A549 (cell line): Measurements from ENCODE around the gene SLC33A1. TPM values are rescaled to one million over a fixed set of nuclear protein-coding genes. Genes with fewer than 3 reads are reported as not detected.

Experiments used
- ATAC-seq, 2 experiments: fragments of 200-7000 bp in 1 of 2; fragments of >200 bp in 1 of 2; cut with Nextera tagmentation in 1 of 2; cut with Tn5 transposase in 1 of 2; 3 replicates each; pipeline versions ENCODE4 v1.8.0 to v1.9.1; 2018 to 2020; ENCODE audit warnings: mild to moderate bottlenecking in 1 of 2, moderate library complexity in 1 of 2
- CTCF ChIA-PET: fragments of 300-600 bp; sonication (Branson Sonifier 250); formaldehyde crosslinking; extraction: SDS; loops from one replicate; lab custom pipeline; 2021; ENCODE audit warnings: antibody characterized with exemption, inconsistent platforms; lab: Yijun Ruan, JAX
- POLR2A ChIA-PET: fragments of 350-600 bp; formaldehyde crosslinking; extraction: SDS; loops from one replicate; lab custom pipeline; 2021; ENCODE audit warnings: antibody characterized with exemption, inconsistent platforms; lab: Yijun Ruan, JAX
- DNase-seq, 2 experiments: peaks; one replicate each; pipeline versions ENCODE4 v3.0.0 to v3.0.0-alpha.2; 2011 to 2016; ENCODE audit warnings: low read depth in 1 of 2, low spot score in 1 of 2
- FAIRE-seq: peaks from 2 replicates; lab custom pipeline; 2011; peaks lifted over from hg19 to GRCh38; lab: Jason Lieb, UNC
- H3K27ac ChIP-seq, 2 experiments: fragments of >200 bp; sonication (Bioruptor Twin); formaldehyde crosslinking; 3 replicates each; pipeline ENCODE4 v1.5.1; 2016 to 2017
- H3K4me1 ChIP-seq: fragments of >200 bp; sonication (Bioruptor Twin); formaldehyde crosslinking; 3 replicates; pipeline ENCODE4 v1.6.1; 2016
- H3K4me2 ChIP-seq: fragments of >200 bp; sonication (Bioruptor Twin); formaldehyde crosslinking; 3 replicates; pipeline ENCODE4 v1.6.1; 2016
- H3K4me3 ChIP-seq: fragments of >200 bp; sonication (Bioruptor Twin); formaldehyde crosslinking; 3 replicates; pipeline ENCODE4 v1.5.1; 2016
- H3K9me3 ChIP-seq: fragments of >200 bp; sonication (Bioruptor Twin); formaldehyde crosslinking; 3 replicates; pipeline ENCODE4 v1.6.1; 2016
- CBX8 ChIP-seq: fragments of 200-600 bp; sonication (generic); IDR thresholded peaks from 2 replicates; pipeline ENCODE4 v1.6.1; 2016
- CHD2 ChIP-seq: fragments of 150-350 bp; IDR thresholded peaks from 2 replicates; pipeline ENCODE4 v1.6.1; 2014; ENCODE audit warnings: low read length; ENCODE audit not compliant: partially characterized antibody
- EHF ChIP-seq: fragments of 250-450 bp; sonication (Bioruptor Pico); IDR thresholded peaks from 2 replicates; pipeline ENCODE4 v1.5.0; 2020; ENCODE audit warnings: mild to moderate bottlenecking
- EP300 ChIP-seq, 2 experiments: fragments of >200 bp; sonication (Bioruptor Twin); formaldehyde crosslinking; IDR thresholded peaks; 2 replicates in 1 of 2; 3 replicates in 1 of 2; pipeline ENCODE4 v1.6.1; 2016 to 2017
- GATA3 ChIP-seq: IDR thresholded peaks from 2 replicates; pipeline ENCODE4 v1.6.1; 2012; ENCODE audit warnings: borderline replicate concordance
- HEYL ChIP-seq: fragments of 250-450 bp; sonication (Bioruptor Pico); IDR thresholded peaks from 2 replicates; pipeline ENCODE4 v1.8.0; 2021; ENCODE audit warnings: mild to moderate bottlenecking, moderate library complexity
- JUN ChIP-seq, 2 experiments: fragments of >200 bp; sonication (Bioruptor Twin); formaldehyde crosslinking; IDR thresholded peaks; 2 replicates in 1 of 2; 3 replicates in 1 of 2; pipeline ENCODE4 v1.6.1; 2016 to 2017
- KDM5A ChIP-seq: fragments of 200-600 bp; sonication (generic); IDR thresholded peaks from 2 replicates; pipeline ENCODE4 v1.6.1; 2016; ENCODE audit warnings: antibody characterized with exemption, mild to moderate bottlenecking
- PHF8 ChIP-seq: fragments of 200-600 bp; sonication (generic); IDR thresholded peaks from 2 replicates; pipeline ENCODE4 v1.6.1; 2016; ENCODE audit warnings: low read depth, mild to moderate bottlenecking, antibody characterized with exemption, moderate library complexity, borderline replicate concordance
- RAD21 ChIP-seq, 2 experiments: fragments of >200 bp in 1 of 2; sonication (Bioruptor Twin) in 1 of 2; formaldehyde crosslinking in 1 of 2; IDR thresholded peaks in 1 of 2; conservative IDR thresholded peaks in 1 of 2; 2 replicates in 1 of 2; 3 replicates in 1 of 2; pipeline ENCODE4 v1.6.1; 2012 to 2018; ENCODE audit warnings: inconsistent platforms in 1 of 2
- RCOR1 ChIP-seq: fragments of 150-350 bp; IDR thresholded peaks from 2 replicates; pipeline ENCODE4 v1.6.1; 2014; ENCODE audit warnings: antibody characterized with exemption, low read length, low read depth
- SMC3 ChIP-seq: fragments of >200 bp; sonication (Bioruptor Twin); formaldehyde crosslinking; IDR thresholded peaks from 3 replicates; pipeline ENCODE4 v1.6.1; 2018; ENCODE audit warnings: inconsistent platforms
- TP53 ChIP-seq: fragments of 250-450 bp; sonication (Bioruptor Pico); IDR thresholded peaks from 2 replicates; pipeline ENCODE4 v1.5.0; 2021; ENCODE audit warnings: mild to moderate bottlenecking, moderate library complexity
- ZNF302 ChIP-seq: fragments of 250-450 bp; sonication (Bioruptor Pico); IDR thresholded peaks from 2 replicates; pipeline ENCODE4 v1.9.0; 2021; ENCODE audit warnings: inconsistent platforms, mild to moderate bottlenecking, moderate library complexity
- WGBS: methylation state at CpG from one replicate; pipeline ENCODE4 v1.1.6; 2017; ENCODE audit errors: missing lambda C conversion rate; 5-methylcytosine and 5-hydroxymethylcytosine counted together
- polyA plus RNA-seq, 4 experiments: library from polyadenylated mRNA; depleted of rRNA in 3 of 4; stranded (reverse); fragments of >200 nt; fragmentation: RNase III in 1 of 4; extraction: RNeasy Plus Mini Kit Qiagen cat#74134 plus additional on column Dnase treatment in 1 of 4; gene quantifications; 2 replicates in 3 of 4; 3 replicates in 1 of 4; pipeline ENCODE4 v1.2.3, GENCODE V29; 2011 to 2017
- TF ChIP-seq, protein P1 (sequence below): fragments of >200 bp; sonication (Bioruptor Twin); formaldehyde crosslinking; IDR thresholded peaks from 3 replicates; pipeline ENCODE4 v1.5.1; 2016
- TF ChIP-seq, protein P2 (sequence below): fragments of >200 bp; sonication (Bioruptor Twin); formaldehyde crosslinking; IDR thresholded peaks from 3 replicates; pipeline ENCODE4 v1.6.1; 2016
- TF ChIP-seq, protein P3 (sequence below): IDR thresholded peaks from 2 replicates; pipeline ENCODE4 v1.6.1; 2012; ENCODE audit warnings: low read depth, borderline replicate concordance
- TF ChIP-seq, protein P4 (sequence below): fragments of >200 bp; sonication (Bioruptor Twin); formaldehyde crosslinking; IDR thresholded peaks from 2 replicates; pipeline ENCODE4 v1.6.1; 2016
- TF ChIP-seq, protein P5 (sequence below): fragments of 450-650 bp; IDR thresholded peaks from 2 replicates; pipeline ENCODE4 v1.6.1; 2014; ENCODE audit warnings: antibody characterized with exemption

The SLC33A1 gene
- polyA plus RNA-seq, 2 of the 4 experiments (the other 2 are of a cell fraction) = 17.0 to 42.6 TPM

DNA sequence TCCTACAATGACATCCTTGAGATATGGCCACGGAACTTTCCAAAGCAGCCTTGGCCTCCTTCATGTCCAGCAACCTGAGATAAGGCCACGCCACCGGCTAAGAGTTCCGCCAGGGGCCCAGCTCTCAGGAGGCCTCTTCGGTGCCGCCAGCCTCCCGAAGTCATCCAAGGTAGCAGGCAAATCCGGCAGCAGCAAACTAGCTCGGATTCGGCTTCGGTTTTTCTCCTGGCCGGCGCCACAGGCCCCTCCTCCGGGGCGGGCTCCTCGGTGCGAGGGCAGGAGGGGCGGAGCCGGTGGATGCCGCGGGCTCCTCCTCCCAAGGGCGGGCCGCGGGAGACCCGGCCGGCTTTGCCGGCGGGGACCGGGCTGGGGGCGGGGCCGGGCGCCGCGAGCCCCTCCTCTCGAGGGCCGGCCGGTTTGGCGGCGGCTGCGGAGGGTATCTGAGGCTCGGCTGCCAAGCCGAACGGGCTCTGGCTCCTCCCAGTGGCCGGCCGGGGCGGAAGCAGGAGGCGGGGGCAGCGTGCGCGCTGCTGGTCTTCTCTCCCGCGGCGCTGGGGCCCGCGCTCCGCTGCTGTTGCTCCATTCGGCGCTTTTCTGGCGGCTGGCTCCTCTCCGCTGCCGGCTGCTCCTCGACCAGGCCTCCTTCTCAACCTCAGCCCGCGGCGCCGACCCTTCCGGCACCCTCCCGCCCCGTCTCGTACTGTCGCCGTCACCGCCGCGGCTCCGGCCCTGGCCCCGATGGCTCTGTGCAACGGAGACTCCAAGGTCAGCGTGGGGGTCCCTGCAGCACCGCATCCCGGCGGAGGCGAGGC is 16.1 kb upstream of the SLC33A1 start, which contains the start of gene GMPS (continued):
- no peak for TF ChIP-seq EHF (CRISPR knock-in tag)
- TF ChIP-seq, protein P1, sequence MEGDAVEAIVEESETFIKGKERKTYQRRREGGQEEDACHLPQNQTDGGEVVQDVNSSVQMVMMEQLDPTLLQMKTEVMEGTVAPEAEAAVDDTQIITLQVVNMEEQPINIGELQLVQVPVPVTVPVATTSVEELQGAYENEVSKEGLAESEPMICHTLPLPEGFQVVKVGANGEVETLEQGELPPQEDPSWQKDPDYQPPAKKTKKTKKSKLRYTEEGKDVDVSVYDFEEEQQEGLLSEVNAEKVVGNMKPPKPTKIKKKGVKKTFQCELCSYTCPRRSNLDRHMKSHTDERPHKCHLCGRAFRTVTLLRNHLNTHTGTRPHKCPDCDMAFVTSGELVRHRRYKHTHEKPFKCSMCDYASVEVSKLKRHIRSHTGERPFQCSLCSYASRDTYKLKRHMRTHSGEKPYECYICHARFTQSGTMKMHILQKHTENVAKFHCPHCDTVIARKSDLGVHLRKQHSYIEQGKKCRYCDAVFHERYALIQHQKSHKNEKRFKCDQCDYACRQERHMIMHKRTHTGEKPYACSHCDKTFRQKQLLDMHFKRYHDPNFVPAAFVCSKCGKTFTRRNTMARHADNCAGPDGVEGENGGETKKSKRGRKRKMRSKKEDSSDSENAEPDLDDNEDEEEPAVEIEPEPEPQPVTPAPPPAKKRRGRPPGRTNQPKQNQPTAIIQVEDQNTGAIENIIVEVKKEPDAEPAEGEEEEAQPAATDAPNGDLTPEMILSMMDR = peak; percentile 51
- TF ChIP-seq ZNF302 = no peak
- no peak for TF ChIP-seq CBX8
- no peak for TF ChIP-seq PHF8
- TF ChIP-seq, protein P2, sequence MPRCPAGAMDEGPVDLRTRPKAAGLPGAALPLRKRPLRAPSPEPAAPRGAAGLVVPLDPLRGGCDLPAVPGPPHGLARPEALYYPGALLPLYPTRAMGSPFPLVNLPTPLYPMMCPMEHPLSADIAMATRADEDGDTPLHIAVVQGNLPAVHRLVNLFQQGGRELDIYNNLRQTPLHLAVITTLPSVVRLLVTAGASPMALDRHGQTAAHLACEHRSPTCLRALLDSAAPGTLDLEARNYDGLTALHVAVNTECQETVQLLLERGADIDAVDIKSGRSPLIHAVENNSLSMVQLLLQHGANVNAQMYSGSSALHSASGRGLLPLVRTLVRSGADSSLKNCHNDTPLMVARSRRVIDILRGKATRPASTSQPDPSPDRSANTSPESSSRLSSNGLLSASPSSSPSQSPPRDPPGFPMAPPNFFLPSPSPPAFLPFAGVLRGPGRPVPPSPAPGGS = 0 out of 3 replicates have a peak, but pooled peaks have one; percentile 32
- no peak for TF ChIP-seq EP300 (IDR thresholded peaks at IDR 0.05)
- TF ChIP-seq RAD21 (conservative IDR thresholded peaks at IDR 0.05 in 1 of 2, IDR thresholded peaks at IDR 0.05 in 1 of 2) = peak; percentile 24 to 58; a peak in 4 of 5 replicates
- peak in 1 of 2 experiments; percentile 55; a peak in 1 of 5 replicates for TF ChIP-seq JUN (IDR thresholded peaks at IDR 0.05)
- peak; percentile 15; the same call in 1 of the 2 replicates for TF ChIP-seq KDM5A

DNA sequence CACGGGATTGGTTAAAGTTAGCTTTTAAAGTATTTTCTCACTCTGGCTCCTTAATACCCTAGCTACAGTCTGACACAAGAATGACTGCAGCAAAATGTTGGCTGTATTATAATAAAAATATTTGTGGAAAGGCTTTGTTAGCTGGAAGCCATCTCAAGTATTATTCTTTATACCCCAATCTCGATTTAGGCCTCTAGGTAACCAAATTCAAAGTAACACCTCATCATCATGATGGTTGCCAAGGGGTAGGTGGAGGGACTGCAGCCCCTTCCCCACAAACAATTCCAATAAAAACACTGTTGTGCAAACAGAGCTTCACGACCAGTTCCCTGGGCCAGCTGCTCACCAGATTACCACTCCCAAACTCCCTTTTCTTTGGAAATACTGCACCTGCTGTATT is 15.5 kb upstream of the SLC33A1 start:
- H3K4me1 ChIP-seq = peaks cover 23% of the 10 kb centered on the region; the same call in 2 of the 3 replicates
- ATAC-seq = no peak

More for the DNA sequence above, 15.5 kb upstream of the SLC33A1 start:
- Histone ChIP-seq H3K9me3 (no peaks in the 10 kb centered on the region), H3K27ac (peak overlapping the region; percentile 66 to 86), H3K4me2 (peak overlapping the region; percentile 83), H3K4me3 (peak overlapping the region; percentile 39)
- DNase-seq (no peak), FAIRE-seq (no peak)
- ChIA-PET CTCF (interaction anchor here (0.6 to 2.6 kb wide), 6 partner anchors 8 to 100 kb away, joined by 3 to 24 read pairs (median 4); partner anchors contain the start of gene C3orf33), POLR2A (interaction anchor here (0.6 to 2.6 kb wide), 6 partner anchors 14 to 543 kb away, joined by 3 to 24 read pairs (median 4); partner anchors contain the start of genes C3orf33 and SLC33A1)
- 23% methylated on average over 3 of the region's 3 CpGs for WGBS
- no peak for TF ChIP-seq TP53 (CRISPR knock-in tag)
- TF ChIP-seq RCOR1 = no peak
- no peak for TF ChIP-seq SMC3
- TF ChIP-seq CHD2 = no peak
- TF ChIP-seq KDM5A = no peak
- no peak for TF ChIP-seq GATA3
- no peak for TF ChIP-seq HEYL (CRISPR knock-in tag)
- TF ChIP-seq, protein P3, sequence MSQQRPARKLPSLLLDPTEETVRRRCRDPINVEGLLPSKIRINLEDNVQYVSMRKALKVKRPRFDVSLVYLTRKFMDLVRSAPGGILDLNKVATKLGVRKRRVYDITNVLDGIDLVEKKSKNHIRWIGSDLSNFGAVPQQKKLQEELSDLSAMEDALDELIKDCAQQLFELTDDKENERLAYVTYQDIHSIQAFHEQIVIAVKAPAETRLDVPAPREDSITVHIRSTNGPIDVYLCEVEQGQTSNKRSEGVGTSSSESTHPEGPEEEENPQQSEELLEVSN = no peak
- TF ChIP-seq, protein P4, sequence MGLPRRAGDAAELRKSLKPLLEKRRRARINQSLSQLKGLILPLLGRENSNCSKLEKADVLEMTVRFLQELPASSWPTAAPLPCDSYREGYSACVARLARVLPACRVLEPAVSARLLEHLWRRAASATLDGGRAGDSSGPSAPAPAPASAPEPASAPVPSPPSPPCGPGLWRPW = no peak
- TF ChIP-seq, protein P5, sequence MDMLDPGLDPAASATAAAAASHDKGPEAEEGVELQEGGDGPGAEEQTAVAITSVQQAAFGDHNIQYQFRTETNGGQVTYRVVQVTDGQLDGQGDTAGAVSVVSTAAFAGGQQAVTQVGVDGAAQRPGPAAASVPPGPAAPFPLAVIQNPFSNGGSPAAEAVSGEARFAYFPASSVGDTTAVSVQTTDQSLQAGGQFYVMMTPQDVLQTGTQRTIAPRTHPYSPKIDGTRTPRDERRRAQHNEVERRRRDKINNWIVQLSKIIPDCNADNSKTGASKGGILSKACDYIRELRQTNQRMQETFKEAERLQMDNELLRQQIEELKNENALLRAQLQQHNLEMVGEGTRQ = no peak
- TF ChIP-seq, all 56 proteins: peak for 0
